Coronary artery (tissue), 2 donors: ENCODE data around the gene WDFY1.
"Not testable (repeated sequence)": the region's sequence is repeated elsewhere in the genome, so short reads cannot be mapped to it uniquely, and the experiment has no call there.

Experiments used
- DNase-seq: peaks from one replicate; pipeline ENCODE4 v3.0.0-alpha.2; 2017; ENCODE audit warnings: low spot score
- H3K27ac ChIP-seq, 2 donors: fragments of 200-600 bp; sonication (generic); one replicate each; pipeline ENCODE4 v1.5.1; 2016 to 2019
- H3K4me3 ChIP-seq: fragments of 200-600 bp; sonication (generic); 2 replicates; pipeline ENCODE4 v1.5.1; 2016; ENCODE audit warnings: mild to moderate bottlenecking, moderate library complexity
- CTCF ChIP-seq: fragments of 200-600 bp; sonication (generic); IDR thresholded peaks from one replicate; pipeline ENCODE4 v1.5.1; 2019; ENCODE audit warnings: antibody characterized with exemption

The WDFY1 gene

GRCh38 chr2:223947711-223948205, 2.6 kb upstream of the WDFY1 start:
- Histone ChIP-seq H3K4me3 (no peak overlapping the region), H3K27ac (no peak overlapping the region)
- no peak for TF ChIP-seq CTCF
- no peak for DNase-seq

- Histone ChIP-seq H3K4me3 (peak overlapping the region; percentile 100), H3K27ac (no peak overlapping the region)
- no peak for TF ChIP-seq CTCF
- DNase-seq: no peak
These were observed 620 bp upstream of the WDFY1 start for GRCh38 chr2:223945755-223946154.

- no peak for DNase-seq
- TF ChIP-seq CTCF: no peak
- H3K4me3 ChIP-seq: peak overlapping the region; percentile 100
These were observed 901 bp downstream of the WDFY1 start for GRCh38 chr2:223944166-223944702.

GRCh38 chr2:223943561-223944008, 1.6 kb downstream of the WDFY1 start:
- DNase-seq: no peak
- no peak for TF ChIP-seq CTCF
- peak overlapping the region; percentile 93 to 100 for H3K27ac ChIP-seq
- H3K4me3 ChIP-seq: peak overlapping the region; percentile 100

More at GRCh38 chr2:223944166-223944702, 901 bp downstream of the WDFY1 start:
- H3K27ac ChIP-seq: peak overlapping the region; percentile 93 to 100

- no peak for DNase-seq
- TF ChIP-seq CTCF: no peak
- Histone ChIP-seq H3K27ac (peak overlapping the region in 1 of 2 donors; percentile 100), H3K4me3 (peak overlapping the region; percentile 100)
These were observed 2.0 kb downstream of the WDFY1 start for GRCh38 chr2:223943135-223943534.

GRCh38 chr2:223941579-223942277, 3.4 kb downstream of the WDFY1 start:
- TF ChIP-seq CTCF: no peak
- Histone ChIP-seq H3K4me3 (peak overlapping the region; percentile 21), H3K27ac (peak overlapping the region in 1 of 2 donors; percentile 44)
- DNase-seq: no peak

GRCh38 chr2:223939438-223939837, 5.7 kb downstream of the WDFY1 start:
- DNase-seq, H3K4me3 ChIP-seq, H3K27ac ChIP-seq: not testable (repeated sequence)
